ENCODE data around the gene TMEM185A.
A peak's percentile ranks its signal among the peaks of the same experiment; 100 is the strongest.
"Not testable (repeated sequence)": the region's sequence is repeated elsewhere in the genome, so short reads cannot be mapped to it uniquely, and the experiment has no call there.

TMEM185A gene

DNA sequence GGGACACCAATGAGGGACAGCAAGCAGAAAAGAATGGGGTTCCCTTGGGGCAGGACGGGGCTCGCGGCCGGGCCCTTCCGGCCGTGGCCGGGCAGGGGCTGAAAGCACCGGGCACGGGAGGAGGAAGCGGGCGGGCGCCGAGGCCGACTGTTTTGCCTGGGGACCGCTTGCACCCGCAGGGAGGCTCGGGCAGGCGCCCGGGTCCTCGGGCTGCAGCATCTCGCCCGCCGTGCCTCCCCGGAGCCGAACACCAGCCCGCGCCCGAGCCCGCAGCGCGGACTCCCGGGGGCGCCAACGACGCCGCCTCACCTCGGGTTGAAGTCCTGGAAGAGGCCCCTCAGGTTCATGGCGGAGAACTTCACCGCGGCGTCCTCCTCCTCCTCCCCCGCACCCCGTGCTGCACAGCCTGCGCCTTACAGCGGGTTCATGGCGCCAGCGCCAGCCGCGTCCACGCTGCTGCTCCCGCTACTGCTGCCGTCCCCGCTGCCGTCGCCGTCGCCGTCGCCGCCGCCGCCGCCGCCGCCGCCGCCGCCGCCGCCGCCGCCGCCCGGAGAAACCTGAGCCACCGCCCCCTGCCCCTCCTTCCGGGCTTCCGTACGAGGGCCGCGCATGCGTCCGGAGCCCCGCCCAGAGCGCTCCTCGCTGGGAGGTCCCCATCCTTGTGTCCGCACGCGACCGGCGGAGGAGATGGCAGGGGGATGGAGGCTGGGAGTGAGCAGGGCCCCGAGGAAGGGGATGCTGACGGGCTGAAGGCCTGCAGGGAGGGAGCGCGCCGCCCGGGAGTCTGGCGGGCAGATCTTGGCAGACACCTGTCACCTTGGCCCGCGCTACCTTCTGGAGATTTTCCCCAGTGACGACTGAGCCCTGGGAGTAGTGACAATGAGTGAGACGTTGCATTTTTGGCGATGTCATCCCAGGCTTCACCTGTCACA is at the start of gene TMEM185A:
TSS of gene TMEM185A (minus strand) at position 559 of the 932 bp plus-strand sequence. CDS start at position 347, 212 bp downstream.
- peaks cover 4% of the 10 kb centered on the region for H3K27me3 Mint-ChIP-seq
- ATAC-seq (ENCODE audit: low read depth) (peak; percentile 85), DNase-seq (ENCODE audit: low spot score in 2 of 2) (peak; percentile 52 to 54)
- peak within 1 kb of the TSS; percentile 69 for H3K27ac Mint-ChIP-seq
- H3K4me3 Mint-ChIP-seq: peak within 1 kb of the TSS; percentile 95
- no peaks in the 10 kb centered on the region for H3K36me3 Mint-ChIP-seq
- peaks cover 30% of the 10 kb centered on the region for H3K4me1 Mint-ChIP-seq
- H3K9me3 Mint-ChIP-seq: no peaks in the 10 kb centered on the region

DNA sequence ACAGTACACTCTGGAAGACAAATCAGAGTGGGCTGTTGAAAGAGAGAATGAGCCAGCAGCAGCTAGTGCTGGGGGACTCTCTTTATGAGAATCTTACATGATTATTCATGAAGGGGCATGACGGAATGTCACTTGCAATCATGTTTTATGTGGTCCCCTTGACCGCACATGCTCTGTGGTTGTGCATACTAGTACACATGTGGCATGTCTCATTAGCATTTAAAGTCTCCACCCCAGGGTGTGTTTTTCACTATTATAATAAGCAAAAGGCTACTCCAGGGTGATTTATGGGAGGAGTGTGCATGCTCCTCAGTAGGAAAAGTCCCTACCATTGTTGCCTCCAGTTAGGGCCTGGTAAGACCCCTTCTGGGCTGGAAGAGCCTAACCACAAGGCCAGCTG is 49.6 kb upstream of the TMEM185A start:
- ATAC-seq (ENCODE audit: low read depth): no peak
- Mint-ChIP-seq H3K4me1 (no peaks in the 10 kb centered on the region), H3K27me3 (peaks cover under 1% of the 10 kb centered on the region), H3K4me3 (no peak overlapping the region), H3K9me3 (no peaks in the 10 kb centered on the region), H3K27ac (no peak overlapping the region), H3K36me3 (no peaks in the 10 kb centered on the region)
- DNase-seq (ENCODE audit: low spot score in 2 of 2): no peak

DNA sequence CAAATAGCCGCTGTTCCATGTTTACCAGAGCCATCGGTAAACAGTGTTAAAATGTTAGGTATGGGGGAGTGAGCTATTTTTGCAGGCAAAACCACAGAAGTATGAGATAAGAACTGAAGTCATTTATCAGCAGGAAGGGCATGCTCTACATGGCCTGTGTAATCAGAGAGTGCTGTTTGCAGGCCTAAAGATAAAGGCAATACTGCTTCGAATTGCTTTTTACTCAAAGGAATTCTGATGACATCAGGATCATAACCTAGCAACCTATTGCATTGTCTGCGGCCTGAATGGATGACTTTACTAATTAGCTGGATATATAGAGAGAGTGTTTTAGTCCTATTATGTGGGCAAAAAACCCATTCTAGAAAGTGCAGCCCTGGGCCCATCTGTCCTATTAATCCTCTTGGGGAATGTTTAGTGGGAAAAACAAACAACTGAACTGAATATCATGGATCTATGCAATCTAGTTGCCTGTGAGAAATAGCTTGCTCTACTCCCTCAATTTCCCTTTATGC is 47.6 kb upstream of the TMEM185A start:
- DNase-seq (ENCODE audit: low spot score in 2 of 2); H3K9me3 Mint-ChIP-seq; H3K27me3 Mint-ChIP-seq; H3K4me3 Mint-ChIP-seq; H3K36me3 Mint-ChIP-seq; ATAC-seq (ENCODE audit: low read depth); H3K4me1 Mint-ChIP-seq; H3K27ac Mint-ChIP-seq: not testable (repeated sequence)

DNA sequence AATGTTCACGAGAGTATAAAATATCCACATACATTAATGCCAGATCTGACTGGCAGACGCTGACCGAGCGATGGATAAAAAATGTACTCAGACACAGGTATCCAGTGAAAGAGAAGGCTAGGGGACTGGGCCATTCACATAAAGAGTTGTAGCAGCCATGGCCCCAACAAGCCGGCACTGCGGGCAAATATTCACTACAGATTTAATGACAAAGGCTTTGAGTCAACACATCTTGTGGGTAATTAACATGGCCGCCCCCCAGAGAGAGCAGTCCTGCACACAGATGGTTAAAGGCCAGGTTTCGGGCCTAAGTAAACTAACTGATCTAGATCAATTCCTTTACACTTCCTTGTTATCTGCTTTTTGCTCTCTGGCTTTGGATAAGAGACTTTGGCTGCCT is 44.0 kb upstream of the TMEM185A start:
- H3K27ac Mint-ChIP-seq; H3K4me3 Mint-ChIP-seq; H3K36me3 Mint-ChIP-seq; ATAC-seq (ENCODE audit: low read depth); H3K9me3 Mint-ChIP-seq; DNase-seq (ENCODE audit: low spot score in 2 of 2); H3K27me3 Mint-ChIP-seq; H3K4me1 Mint-ChIP-seq: not testable (repeated sequence)

DNA sequence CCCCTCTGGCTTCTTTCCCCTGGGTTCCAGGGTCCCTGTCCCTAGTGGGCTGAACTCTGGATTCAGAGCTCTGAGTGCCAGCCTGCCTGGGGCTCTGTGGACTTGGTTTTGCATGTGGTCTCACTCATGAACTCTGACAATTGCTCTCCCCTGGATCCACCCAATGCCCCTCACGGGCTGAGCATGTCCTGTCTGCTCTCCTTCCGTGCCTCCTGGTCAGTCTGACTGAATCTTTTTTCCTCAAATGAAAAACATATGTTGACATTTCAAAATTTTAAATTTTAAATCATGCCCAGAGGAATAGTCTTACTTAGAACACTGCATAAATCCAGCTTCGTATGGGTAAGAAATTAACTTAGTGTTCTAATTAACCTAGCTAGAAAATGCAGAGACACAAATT is 43.5 kb upstream of the TMEM185A start:
- ATAC-seq (ENCODE audit: low read depth); H3K27me3 Mint-ChIP-seq; H3K27ac Mint-ChIP-seq; H3K9me3 Mint-ChIP-seq; DNase-seq (ENCODE audit: low spot score in 2 of 2); H3K36me3 Mint-ChIP-seq; H3K4me1 Mint-ChIP-seq; H3K4me3 Mint-ChIP-seq: not testable (repeated sequence)

DNA sequence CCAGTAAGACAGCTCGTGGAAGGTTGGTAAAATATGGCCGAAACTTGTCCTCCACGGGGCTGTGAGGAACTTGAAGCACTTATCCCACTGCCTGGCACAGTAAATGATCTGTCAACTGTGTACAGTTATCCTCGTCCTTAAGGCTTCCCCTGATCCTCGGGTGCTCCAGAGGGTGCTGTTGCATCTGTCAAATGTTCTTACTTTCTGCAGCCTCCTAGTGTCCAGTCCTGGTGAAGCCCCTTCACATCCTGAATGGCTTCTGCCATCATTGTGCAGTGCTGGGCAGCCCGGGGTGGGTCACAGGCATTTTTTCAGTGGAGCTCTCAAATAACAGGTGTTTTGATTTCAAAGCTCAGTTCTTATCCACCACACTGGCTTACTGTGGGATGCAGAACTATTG is 29.0 kb upstream of the TMEM185A start:
- H3K9me3 Mint-ChIP-seq; H3K27ac Mint-ChIP-seq; DNase-seq (ENCODE audit: low spot score in 2 of 2); H3K4me1 Mint-ChIP-seq; H3K4me3 Mint-ChIP-seq; H3K36me3 Mint-ChIP-seq; H3K27me3 Mint-ChIP-seq; ATAC-seq (ENCODE audit: low read depth): not testable (repeated sequence)

DNA sequence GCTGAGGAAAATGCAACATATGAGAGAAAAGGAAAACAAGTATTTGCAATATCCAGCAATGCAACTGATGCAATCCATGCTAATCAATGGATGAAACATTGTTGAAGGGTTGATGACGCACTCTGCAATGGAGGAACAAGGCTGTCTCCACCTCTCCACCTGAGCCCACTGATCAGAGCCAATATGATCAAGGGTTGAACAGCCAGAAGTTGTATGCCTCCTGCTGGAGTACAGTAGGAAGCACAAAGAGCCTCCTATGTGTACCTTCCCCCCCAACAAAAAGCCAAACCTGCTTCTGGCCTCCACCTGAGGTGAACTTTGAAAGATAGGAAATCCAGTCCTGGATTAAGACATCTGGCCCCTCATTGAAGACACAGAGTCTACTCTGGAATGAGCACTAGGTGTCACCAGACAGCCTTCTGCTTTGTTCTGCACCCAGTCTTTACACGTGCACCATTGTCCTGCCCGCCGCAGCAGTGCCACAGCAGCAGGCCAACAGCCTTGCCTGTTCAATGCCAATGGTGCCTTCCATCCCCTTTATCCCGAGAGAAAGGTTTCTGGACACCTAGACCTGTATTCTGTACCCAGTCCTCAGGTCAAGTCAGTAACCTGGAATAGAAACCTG is 24.8 kb upstream of the TMEM185A start:
- ATAC-seq (ENCODE audit: low read depth): peak; percentile 41
- H3K27me3 Mint-ChIP-seq; H3K4me1 Mint-ChIP-seq; H3K9me3 Mint-ChIP-seq; H3K27ac Mint-ChIP-seq; DNase-seq (ENCODE audit: low spot score in 2 of 2); H3K36me3 Mint-ChIP-seq; H3K4me3 Mint-ChIP-seq: not testable (repeated sequence)

DNA sequence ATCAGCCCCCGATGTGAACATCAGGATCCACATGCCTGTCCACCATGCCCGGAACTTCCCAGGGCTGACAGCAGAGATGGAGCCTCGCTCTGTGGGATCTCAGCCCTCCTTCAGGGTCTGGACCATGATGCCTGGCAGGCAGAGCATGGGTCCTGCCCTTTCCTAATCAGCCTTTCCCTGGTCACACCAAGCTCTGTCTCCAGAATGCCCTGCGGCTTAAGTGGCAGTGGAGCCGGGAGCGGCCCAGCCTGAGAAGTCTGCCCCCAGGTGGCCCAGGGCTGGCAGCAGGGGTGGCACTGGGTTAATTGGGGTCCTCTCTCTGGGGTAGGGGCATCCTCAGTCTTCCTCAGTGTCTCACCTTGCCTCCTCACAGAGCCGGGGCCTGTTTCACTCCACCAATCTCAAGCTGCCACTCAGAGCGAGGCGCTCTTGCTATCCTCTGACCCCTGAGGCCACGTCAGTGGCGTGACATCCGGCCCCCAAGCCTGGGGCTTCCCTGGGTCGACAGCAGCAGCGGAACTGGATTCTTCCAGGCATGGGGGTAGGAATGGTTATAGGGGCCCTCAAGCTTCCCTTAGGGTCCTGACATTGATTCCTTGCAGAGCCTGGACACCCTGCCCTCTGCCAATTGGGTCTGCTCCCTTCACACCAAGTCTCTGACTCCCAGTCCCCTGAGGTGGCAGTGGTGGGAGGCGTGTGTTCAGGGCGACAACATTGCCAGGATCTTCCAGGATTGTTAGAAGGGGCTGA is 20.8 kb upstream of the TMEM185A start:
- ATAC-seq (ENCODE audit: low read depth) (no peak), DNase-seq (ENCODE audit: low spot score in 2 of 2) (no peak)
- no peaks in the 10 kb centered on the region for H3K36me3 Mint-ChIP-seq
- no peaks in the 10 kb centered on the region for H3K9me3 Mint-ChIP-seq
- H3K4me1 Mint-ChIP-seq: peaks cover 6% of the 10 kb centered on the region
- no peaks in the 10 kb centered on the region for H3K27me3 Mint-ChIP-seq
- no peak overlapping the region for H3K27ac Mint-ChIP-seq
- no peak overlapping the region for H3K4me3 Mint-ChIP-seq

DNA sequence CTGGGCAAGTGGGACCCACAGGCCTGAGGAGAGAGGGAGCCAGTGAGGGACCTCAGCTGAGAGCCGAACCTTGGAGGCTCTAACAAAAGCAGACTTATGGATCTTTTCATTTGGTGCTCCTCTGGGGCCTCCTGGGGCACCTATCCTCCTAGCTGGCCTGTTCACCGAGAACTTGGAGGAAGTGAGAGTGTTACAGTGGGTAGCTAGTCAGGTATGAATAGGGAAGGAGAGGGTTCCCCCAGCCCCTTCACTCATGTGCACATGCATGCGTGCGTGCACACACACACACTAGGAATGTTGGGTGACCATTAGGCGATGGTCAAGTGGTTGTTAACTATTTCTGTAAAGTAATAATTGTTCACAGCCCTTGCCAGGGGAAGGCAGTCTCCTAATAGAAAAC is 18.6 kb upstream of the TMEM185A start:
- peaks cover 6% of the 10 kb centered on the region for H3K4me1 Mint-ChIP-seq
- H3K4me3 Mint-ChIP-seq: no peak overlapping the region
- H3K36me3 Mint-ChIP-seq: no peaks in the 10 kb centered on the region
- H3K9me3 Mint-ChIP-seq: no peaks in the 10 kb centered on the region
- H3K27me3 Mint-ChIP-seq: no peaks in the 10 kb centered on the region
- no peak overlapping the region for H3K27ac Mint-ChIP-seq
- peak; percentile 86 for ATAC-seq (ENCODE audit: low read depth)
- no peak for DNase-seq (ENCODE audit: low spot score in 2 of 2)

DNA sequence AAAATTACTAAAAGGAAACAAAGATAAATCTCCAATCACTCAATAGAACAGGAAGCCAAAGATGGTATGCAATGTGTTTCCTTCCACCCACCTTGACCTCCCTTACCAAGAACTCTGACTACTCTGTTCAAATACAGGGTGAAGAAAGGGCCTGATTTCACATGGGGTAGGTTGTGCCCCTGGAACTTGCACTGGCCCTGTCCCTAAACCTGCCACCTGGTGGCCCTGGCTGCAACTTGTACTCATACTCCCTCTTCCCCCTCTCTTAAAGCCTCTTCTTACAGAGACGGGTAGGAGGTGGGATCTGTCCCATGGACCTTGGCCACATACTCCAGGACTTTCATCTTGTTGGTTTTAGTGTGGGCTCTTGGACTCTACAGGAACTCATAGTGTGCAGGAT is 17.3 kb upstream of the TMEM185A start:
- Mint-ChIP-seq H3K27ac (no peak overlapping the region), H3K27me3 (no peaks in the 10 kb centered on the region), H3K4me1 (peaks cover 6% of the 10 kb centered on the region), H3K9me3 (no peaks in the 10 kb centered on the region), H3K4me3 (no peak overlapping the region), H3K36me3 (no peaks in the 10 kb centered on the region)
- no peak for DNase-seq (ENCODE audit: low spot score in 2 of 2)
- ATAC-seq (ENCODE audit: low read depth): no peak

DNA sequence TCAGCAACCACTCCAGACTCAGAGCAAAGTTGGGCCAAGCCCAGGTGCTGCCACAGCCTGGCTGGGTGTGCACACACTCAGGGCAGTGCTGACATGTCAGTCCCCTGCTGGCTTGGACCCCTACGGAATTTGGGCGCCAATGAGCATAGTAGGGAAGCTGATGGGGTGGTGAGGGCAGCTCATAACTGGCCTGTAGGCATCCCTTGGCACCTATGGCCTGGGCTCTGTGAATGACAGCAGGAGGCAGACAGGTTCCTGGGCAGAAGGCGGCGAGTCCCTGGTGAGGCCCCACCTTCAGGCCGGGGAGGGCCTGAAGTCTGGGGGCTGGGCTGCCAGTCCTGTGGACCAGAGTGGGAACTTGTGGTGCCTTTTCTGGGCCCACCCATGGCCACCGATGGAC is 15.9 kb upstream of the TMEM185A start:
- DNase-seq (ENCODE audit: low spot score in 2 of 2): no peak
- Mint-ChIP-seq H3K9me3 (no peaks in the 10 kb centered on the region), H3K4me3 (no peak overlapping the region), H3K27me3 (no peaks in the 10 kb centered on the region), H3K4me1 (peaks cover 6% of the 10 kb centered on the region), H3K27ac (no peak overlapping the region), H3K36me3 (no peaks in the 10 kb centered on the region)
- ATAC-seq (ENCODE audit: low read depth): no peak

DNA sequence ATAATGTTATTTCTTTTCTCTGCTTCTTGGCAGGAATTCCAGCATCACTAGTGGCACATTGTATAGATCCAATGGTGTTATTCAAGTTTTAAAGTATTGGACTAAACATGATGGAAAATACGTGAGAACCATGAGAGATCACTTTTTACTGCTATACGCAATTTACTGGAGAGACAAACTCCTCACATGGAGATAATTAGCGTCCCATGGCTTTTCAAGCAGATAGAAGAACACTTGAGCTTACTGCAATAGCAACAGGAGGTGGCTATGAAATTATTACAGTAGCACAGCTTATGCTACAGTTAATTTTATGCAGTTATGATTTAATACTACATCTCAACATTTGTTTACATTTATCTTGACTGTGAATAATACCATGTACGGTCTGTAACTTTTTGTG is 11.9 kb upstream of the TMEM185A start:
- no peak for ATAC-seq (ENCODE audit: low read depth)
- H3K4me1 Mint-ChIP-seq: no peaks in the 10 kb centered on the region
- no peak for DNase-seq (ENCODE audit: low spot score in 2 of 2)
- no peaks in the 10 kb centered on the region for H3K36me3 Mint-ChIP-seq
- no peak overlapping the region for H3K27ac Mint-ChIP-seq
- H3K27me3 Mint-ChIP-seq: peaks cover 2% of the 10 kb centered on the region
- no peaks in the 10 kb centered on the region for H3K9me3 Mint-ChIP-seq
- H3K4me3 Mint-ChIP-seq: no peak overlapping the region

DNA sequence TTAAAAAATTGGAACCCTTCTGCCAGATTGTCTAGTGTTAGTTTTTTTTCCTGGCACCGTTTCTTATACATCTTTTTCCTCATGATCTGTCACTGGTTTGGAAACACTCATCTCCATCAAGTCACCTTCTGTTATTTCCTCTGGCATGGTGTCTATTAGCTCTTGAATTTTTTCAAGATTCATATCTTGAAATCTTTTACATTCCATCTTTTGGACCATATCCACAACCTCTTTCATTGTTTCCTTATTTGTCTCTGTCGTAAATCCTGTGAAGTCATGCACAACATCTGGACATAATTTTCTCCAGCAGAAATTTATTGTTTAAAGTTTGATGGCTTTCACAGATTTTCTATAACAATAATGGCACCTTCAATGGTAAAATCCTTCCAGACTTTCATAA is 10.2 kb upstream of the TMEM185A start:
- Mint-ChIP-seq H3K27ac (no peak overlapping the region), H3K36me3 (no peaks in the 10 kb centered on the region), H3K27me3 (peaks cover 2% of the 10 kb centered on the region), H3K4me1 (no peaks in the 10 kb centered on the region), H3K4me3 (no peak overlapping the region), H3K9me3 (no peaks in the 10 kb centered on the region)
- no peak for ATAC-seq (ENCODE audit: low read depth)
- DNase-seq (ENCODE audit: low spot score in 2 of 2): no peak

DNA sequence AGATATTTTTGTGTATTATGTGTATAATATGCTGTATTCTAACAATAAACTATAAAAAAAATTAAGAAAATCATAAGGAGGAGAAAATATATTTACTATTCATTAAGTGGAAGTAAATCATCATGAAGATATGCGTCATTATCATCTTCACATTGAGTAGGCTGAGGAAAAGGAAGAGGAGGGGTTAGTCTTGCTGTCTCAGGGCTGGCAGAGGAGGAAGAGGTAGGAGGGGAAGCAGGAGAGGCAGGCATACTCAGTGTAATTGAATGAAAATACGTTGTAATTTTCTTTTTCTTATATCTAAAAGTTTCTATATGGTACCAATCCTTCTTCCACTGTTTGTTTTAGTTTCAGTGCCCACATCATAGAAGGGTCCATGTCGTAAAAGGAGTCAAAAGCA is 9.8 kb upstream of the TMEM185A start:
- Mint-ChIP-seq H3K4me1 (no peaks in the 10 kb centered on the region), H3K9me3 (no peaks in the 10 kb centered on the region), H3K27me3 (peaks cover 2% of the 10 kb centered on the region), H3K4me3 (no peak overlapping the region), H3K36me3 (no peaks in the 10 kb centered on the region), H3K27ac (no peak overlapping the region)
- DNase-seq (ENCODE audit: low spot score in 2 of 2) (no peak), ATAC-seq (ENCODE audit: low read depth) (no peak)

Measured in memory B cell (primary cell).